Activated CD4-positive, alpha-beta T cell treated with anti-CD3 and anti-CD28 coated beads for 1 hour (primary cell): ENCODE measurements around the gene IGFLR1.
"Not testable (repeated sequence)": the region's sequence is repeated elsewhere in the genome, so short reads cannot be mapped to it uniquely, and the experiment has no call there.

Experiments used
- DNase-seq: peaks from one replicate; pipeline ENCODE4 v3.0.0-alpha.2; 2020

The IGFLR1 gene

DNA sequence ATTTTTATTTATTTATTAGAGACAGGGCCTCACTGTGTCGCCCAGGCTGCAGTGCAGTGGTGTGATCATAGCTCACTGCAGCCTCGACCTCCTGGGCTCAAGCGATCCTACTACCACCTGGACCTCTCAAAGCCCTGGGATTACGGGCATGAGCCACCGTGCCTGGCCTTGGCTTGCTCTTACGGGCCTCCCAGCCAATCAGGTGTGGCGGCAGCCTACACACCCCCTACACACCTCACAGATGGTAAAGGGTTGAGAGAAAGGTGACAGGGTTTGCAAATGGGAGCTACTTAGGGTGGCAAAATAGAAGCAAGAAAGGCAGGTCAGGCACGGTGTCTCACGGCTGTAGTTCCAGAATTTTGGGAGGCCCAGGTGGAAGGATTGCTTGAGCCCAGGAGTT is 38.9 kb downstream of the IGFLR1 start:
- no peak for DNase-seq

DNA sequence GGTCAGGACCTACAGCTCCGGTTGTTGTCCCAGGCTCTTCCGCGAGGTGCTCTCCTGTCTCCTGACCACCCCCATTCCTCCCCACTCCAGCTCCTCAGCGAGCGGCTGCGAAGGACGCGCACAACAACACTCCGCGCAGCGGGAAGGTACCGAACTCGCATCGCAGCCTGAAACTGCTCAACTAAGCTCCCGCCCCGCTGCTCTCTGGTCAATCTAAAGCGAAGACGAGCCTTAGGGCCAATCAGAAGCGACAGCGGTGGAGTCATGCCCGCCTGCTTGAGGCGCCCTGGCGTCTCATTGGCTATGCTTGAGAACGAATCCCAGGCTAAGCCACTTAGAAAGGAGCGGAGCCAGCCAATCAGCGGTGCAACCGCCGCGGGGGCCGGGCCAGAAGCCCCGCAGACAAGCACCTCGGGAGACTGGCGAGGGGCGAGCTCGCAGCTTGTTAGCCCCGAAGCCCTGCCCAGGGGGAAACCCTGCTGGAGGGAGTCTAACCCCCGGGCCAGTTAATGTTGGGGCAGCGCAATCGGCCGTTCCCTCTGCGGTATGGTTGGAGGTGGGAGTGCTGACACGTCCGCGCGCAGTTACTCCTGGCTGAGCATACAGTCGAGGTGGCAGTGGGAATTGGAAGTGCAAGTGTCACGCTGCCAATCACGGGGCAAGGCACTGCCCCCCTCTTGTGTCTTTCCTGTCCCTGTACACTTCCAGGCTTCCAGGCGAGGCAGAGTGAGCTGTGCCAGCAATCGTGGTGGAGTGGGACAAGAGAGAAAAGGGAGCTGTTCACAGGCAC is 39.8 kb downstream of the IGFLR1 start:
- DNase-seq: peak; percentile 90

DNA sequence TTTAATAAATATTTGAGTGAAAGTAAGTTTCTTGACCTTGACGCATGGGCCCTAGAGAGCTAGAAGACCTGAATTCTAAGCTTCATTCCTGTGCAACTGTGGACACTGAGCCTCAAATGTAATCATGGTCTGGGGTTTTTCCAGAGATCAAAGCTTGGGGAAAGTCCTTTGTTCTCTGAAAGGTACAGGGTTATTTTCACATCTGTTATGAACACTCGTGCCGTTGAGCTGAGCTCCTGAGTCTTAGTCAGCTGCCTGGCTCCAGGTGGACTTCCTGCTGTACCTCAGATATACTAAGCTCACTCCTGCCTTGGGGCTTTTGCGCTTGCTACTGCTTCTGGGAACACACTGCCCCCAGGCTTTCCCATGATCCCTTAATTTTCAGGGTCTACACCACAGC is 45.4 kb downstream of the IGFLR1 start:
- DNase-seq: no peak

DNA sequence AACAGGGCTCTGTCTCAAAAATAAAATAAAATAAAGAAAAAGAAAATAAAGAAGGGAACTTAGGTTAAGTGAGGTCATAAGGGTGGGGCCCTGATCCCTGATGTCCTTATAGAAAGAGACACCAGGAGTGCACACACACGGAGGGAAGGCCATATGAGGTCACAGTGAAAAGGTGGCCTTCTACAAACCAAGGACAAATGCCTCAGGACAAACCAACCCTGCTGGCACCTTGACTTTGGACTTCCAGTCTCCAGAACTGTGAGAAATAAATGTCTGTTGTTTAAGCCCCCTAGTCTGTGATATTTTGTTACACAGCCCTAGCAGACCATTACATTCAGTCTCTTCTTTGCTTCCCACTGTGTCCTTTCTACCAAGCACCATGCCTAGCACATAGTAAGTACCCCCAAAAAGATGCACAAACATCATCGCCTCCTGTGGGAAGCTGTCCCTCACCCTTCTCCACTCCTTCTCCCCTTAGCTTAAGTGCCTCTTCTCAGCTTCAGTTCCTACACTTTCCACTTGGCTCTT is 46.3 kb downstream of the IGFLR1 start:
- DNase-seq: no peak

DNA sequence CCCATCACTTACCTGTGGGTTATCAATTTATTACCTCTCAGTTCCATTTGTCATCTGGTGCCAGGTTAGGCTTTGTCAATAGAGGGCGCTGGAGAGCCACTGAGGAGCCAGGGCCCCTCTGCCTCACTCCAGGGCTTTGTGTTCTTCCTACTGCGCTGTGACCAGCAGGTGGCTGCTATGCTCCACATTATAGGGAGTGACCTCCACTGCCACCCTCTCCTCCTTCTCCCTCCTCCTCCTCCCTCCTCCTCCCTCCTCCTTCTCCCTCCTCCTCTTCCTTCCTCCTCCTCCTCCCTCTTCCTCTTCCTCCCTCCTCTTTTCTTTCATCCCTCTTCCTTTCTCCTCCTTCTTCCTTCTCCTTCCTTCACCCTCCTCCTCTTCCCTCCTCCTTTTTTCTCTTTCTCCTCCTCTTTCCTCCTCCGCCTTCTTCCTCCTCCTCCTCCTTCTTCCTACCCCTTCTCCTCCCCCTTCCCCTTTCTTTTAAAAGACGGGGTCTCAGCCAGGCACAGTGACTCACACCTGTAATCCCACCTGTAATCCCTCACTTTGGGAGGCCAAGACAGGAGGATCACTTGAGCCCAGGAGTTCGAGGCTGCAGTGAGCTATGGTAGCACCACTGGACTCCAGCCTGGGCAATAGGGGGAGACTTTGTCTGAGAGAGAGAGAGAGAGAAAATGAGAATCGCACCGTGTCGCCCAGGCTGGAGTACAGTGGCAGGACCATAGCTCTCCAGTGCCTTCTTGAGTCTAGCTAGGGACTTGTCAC is 48.2 kb downstream of the IGFLR1 start:
- DNase-seq: peak; percentile 85

DNA sequence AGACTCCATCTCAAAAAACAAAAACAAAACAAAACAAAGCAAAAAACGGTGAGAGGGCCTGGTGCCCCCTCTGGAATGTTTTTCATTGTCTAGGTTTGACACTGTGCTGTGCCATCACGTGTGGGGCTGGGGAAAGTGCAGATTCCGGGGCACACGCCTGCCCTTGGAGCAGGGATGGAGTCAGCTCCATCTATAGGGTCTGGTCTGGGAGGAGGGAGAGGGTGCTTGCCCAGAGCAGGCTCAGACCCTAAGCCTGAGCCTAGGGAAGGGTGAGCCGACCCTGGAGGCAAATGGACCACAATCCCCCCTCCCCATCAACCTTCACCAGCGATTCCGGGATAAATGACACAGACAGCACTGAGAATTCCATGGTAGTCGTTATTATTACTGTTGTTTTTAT is 48.8 kb downstream of the IGFLR1 start:
- no peak for DNase-seq

DNA sequence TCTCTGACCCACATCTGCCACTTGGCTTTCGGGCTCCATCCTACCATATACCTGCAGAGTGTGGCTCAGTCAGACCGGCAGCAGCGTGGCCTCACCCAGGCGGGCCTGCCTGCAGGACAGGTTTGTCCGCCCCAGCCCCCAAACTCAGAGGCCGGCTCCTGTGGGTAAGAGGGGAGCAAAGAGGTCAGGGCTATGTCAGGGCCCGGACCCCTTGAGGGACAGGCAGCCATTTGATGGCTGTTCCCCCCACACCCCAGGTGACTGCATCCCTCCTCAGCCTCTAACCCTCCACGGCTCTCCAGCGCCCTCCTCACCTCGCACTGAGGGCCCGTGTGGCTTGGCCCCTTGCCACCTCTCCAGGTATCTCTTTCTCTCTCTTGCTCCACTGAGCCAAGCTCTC is 50.2 kb downstream of the IGFLR1 start:
- no peak for DNase-seq

DNA sequence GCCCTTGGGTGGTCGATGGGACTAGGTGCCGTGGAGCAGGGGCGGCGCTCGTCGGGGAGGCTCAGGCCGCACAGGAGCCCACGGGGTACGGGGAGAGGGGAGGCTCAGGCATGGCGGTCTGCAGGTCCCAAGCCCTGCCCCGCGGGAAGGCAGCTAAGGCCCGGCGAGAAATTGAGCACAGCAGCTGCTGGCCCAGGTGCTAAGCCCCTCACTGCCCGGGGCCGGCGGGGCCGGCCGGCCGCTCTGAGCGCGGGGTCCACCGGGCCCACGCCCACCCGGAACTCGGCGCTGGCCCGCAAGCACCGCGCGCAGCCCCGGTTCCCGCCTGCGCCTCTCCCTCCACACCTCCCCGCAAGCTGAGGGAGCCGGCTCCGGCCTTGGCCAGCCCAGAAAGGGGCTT is 51.1 kb downstream of the IGFLR1 start:
- not testable (repeated sequence) for DNase-seq

DNA sequence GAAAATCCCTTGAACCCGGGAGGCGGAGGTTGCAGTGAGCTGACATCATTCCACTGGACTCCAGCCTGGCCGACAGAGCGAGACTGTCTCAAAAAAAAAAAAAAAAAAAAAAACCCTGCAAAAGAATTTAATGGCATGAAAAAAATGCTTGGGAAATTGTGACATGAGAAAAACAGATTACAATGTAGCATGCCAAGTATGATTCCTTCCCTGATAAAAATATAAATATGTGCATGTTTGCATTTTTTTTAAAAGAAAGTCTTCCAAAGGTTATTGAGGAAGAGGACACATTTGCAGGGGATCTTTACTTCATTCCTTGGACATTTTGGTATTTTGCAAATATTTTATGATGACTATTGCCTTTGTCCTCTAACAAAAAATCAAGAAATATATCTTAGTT is 52.4 kb downstream of the IGFLR1 start:
- no peak for DNase-seq
